Testis (tissue), 3 donors: ENCODE data around the gene RUBCNL. TPM values are rescaled to one million over a fixed set of nuclear protein-coding genes. Genes with fewer than 3 reads are reported as not detected.

Experiments
- DNase-seq: peaks from one replicate; pipeline ENCODE4 v3.0.0-alpha.2; 2019
- H3K27ac ChIP-seq, 2 donors: fragments of 200-600 bp; sonication (generic); one replicate each; pipeline ENCODE4 v1.5.1; 2019
- H3K27me3 ChIP-seq: fragments of 200-600 bp; sonication (generic); one replicate; pipeline ENCODE4 v1.5.1; 2019
- H3K36me3 ChIP-seq: fragments of 200-600 bp; sonication (generic); one replicate; pipeline ENCODE4 v1.5.1; 2017; ENCODE audit warnings: low read depth; ENCODE audit errors: missing control alignments
- H3K4me1 ChIP-seq: fragments of 200-600 bp; sonication (generic); one replicate; pipeline ENCODE4 v1.5.1; 2019
- H3K4me3 ChIP-seq, 2 donors: fragments of 200-600 bp; sonication (generic); one replicate each; pipeline ENCODE4 v1.5.1; 2017 to 2019
- H3K9me3 ChIP-seq: fragments of 200-600 bp; sonication (generic); one replicate; pipeline ENCODE4 v1.5.1; 2017
- POLR2A ChIP-seq: fragments of 450-650 bp; IDR thresholded peaks from one replicate; pipeline ENCODE4 v1.6.1; 2017; ENCODE audit warnings: antibody characterized with exemption, mild to moderate bottlenecking, moderate library complexity
- WGBS, 2 donors: methylation state at CpG; one replicate each; pipeline ENCODE4 v1.1.5; 2018; 5-methylcytosine and 5-hydroxymethylcytosine counted together
- intact Hi-C: fragments of 100-400 bp; cut with DNase I; formaldehyde crosslinking; loops from one replicate; pipeline ENCODE4 v1.15.1; 2023; ENCODE audit warnings: low total_unique reads
- polyA plus RNA-seq: library from polyadenylated mRNA; stranded (reverse); fragments of 350-450 nt; fragmentation: Illumina TruSeq; extraction: RNeasy Lipid Tissue Mini Kit (QIAGEN cat#74804); gene quantifications from one replicate; pipeline ENCODE4 v1.2.3, GENCODE V29; 2014; ENCODE audit warnings: low read depth, low replicate concordance; ENCODE audit not compliant: insufficient read depth
- total RNA-seq, 2 donors: library from RNA; depleted of rRNA; stranded (reverse); fragments of >200 nt; gene quantifications; one replicate each; pipeline ENCODE4 v1.2.3, GENCODE V29; 2016
- TF ChIP-seq, protein P1 (sequence below), 3 experiments: fragments of 450-650 bp in 2 of 3; fragments of 200-600 bp in 1 of 3; sonication (generic) in 1 of 3; IDR thresholded peaks; one replicate each; pipeline ENCODE4 v1.5.1; 2016 to 2019; ENCODE audit warnings: antibody characterized with exemption in 3 of 3, mild to moderate bottlenecking in 2 of 3, moderate library complexity in 1 of 3

Gene RUBCNL
- total and polyA plus RNA-seq, 3 donors from 2014 or later = 18.3 to 45.6 (median 36.2) TPM

DNA sequence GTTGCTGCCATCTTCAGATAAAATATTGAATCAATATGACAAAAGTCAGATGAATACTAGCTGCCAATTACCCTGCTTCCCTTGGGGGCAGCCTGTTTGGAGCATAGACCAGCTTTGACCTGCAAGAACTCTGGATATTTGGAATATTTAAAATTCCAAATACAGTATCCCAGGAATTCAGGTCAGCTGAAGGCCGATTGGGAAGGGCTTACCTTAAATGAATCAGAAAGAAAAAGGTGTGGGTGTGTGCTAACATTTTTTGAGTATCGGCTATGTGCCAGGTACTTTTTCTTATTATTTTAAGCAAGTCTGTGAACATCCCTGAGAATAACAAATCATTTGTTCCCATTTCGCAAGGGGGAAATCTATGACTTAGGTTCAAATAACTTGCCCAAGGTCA, 1.8 kb upstream of the RUBCNL start:
- Histone ChIP-seq H3K36me3 (no peaks in the 10 kb centered on the region), H3K4me1 (no peaks in the 10 kb centered on the region), H3K27me3 (no peaks in the 10 kb centered on the region), H3K27ac (no peak overlapping the region), H3K9me3 (no peaks in the 10 kb centered on the region), H3K4me3 (no peak overlapping the region)
- intact Hi-C loops = no loop called here
- TF ChIP-seq POLR2A = no peak
- TF ChIP-seq, protein P1, sequence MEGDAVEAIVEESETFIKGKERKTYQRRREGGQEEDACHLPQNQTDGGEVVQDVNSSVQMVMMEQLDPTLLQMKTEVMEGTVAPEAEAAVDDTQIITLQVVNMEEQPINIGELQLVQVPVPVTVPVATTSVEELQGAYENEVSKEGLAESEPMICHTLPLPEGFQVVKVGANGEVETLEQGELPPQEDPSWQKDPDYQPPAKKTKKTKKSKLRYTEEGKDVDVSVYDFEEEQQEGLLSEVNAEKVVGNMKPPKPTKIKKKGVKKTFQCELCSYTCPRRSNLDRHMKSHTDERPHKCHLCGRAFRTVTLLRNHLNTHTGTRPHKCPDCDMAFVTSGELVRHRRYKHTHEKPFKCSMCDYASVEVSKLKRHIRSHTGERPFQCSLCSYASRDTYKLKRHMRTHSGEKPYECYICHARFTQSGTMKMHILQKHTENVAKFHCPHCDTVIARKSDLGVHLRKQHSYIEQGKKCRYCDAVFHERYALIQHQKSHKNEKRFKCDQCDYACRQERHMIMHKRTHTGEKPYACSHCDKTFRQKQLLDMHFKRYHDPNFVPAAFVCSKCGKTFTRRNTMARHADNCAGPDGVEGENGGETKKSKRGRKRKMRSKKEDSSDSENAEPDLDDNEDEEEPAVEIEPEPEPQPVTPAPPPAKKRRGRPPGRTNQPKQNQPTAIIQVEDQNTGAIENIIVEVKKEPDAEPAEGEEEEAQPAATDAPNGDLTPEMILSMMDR (IDR thresholded peaks at IDR 0.05) = no peak
- 78% methylated on average over 3 of the region's 3 CpGs for WGBS, 2 donors
- no peak for DNase-seq

DNA sequence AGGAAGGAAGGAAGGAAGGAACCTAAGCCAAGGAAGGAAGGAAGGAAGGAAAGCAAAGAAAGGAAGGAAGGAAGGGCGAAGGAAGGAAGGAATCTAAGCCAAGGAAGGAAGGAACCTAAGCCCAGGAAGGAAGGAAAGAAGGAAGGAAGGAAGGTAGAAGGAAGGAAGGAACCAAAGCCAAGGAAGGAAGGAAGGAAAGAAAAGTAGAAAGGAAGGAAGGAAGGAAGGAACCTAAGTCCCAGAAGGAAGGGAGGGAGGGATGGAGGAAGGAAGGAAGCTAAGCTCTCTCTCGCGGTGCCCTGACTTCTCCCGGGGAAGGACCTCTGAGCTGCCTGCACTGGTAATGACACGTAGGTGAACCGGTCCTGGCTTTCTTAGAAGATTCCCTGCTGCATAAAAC, 1.3 kb upstream of the RUBCNL start:
- no peak for DNase-seq
- 57 to 73% methylated on average over 6 of the region's 6 CpGs for WGBS, 2 donors
- intact Hi-C loops = no loop called here

DNA sequence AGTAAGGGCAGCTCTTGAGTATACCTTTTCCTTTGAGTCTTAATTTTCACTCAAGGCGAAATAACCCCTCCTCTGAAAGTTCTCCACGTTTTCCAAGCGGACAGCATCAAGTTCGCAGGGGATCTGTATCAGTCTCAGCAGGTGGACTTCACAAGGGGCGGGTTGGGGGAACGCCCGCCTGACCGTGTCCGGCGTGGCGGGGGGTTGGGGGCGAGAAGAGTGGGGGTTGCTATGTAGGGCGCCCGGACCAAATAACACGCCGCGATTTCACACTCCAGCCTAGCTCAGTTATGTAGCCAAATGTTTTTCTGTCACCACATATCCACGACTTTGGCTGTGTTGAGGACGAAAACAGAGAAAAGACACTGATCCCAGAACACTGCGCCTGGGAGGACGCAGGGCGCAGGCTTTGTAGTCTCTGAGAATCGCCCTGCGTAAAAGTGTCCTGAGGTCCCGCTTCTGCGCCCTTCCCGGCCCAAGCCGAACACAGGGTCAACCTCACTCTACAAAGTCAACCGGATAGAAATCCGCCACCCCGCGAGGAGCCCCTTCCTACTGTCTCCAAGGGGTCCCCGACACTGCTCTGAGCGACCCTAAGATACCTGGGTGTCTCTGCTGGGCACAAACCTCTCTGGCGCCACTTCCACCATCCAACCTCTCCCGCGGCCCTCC, 524 bp downstream of the RUBCNL start:
- 4 to 5% methylated on average over 10 to 37 of the region's 37 CpGs for WGBS, 2 donors
- no peaks in the 10 kb centered on the region for H3K9me3 ChIP-seq
- intact Hi-C loops = no loop called here
- TF ChIP-seq POLR2A = no peak
- TF ChIP-seq, protein P1 (IDR thresholded peaks at IDR 0.05) = no peak
- peak overlapping the region; percentile 55 to 70 for H3K4me3 ChIP-seq
- H3K27me3 ChIP-seq = no peaks in the 10 kb centered on the region
- peak; percentile 21 for DNase-seq
- no peaks in the 10 kb centered on the region for H3K36me3 ChIP-seq
- no peaks in the 10 kb centered on the region for H3K4me1 ChIP-seq
- peak overlapping the region; percentile 48 for H3K27ac ChIP-seq

More for the DNA sequence above, 1.3 kb upstream of the RUBCNL start:
- no peaks in the 10 kb centered on the region for H3K9me3 ChIP-seq
- no peak overlapping the region for H3K27ac ChIP-seq
- TF ChIP-seq, protein P1 (IDR thresholded peaks at IDR 0.05) = no peak
- TF ChIP-seq POLR2A = no peak
- H3K36me3 ChIP-seq = no peaks in the 10 kb centered on the region
- no peaks in the 10 kb centered on the region for H3K27me3 ChIP-seq
- no peak overlapping the region for H3K4me3 ChIP-seq
- no peaks in the 10 kb centered on the region for H3K4me1 ChIP-seq

DNA sequence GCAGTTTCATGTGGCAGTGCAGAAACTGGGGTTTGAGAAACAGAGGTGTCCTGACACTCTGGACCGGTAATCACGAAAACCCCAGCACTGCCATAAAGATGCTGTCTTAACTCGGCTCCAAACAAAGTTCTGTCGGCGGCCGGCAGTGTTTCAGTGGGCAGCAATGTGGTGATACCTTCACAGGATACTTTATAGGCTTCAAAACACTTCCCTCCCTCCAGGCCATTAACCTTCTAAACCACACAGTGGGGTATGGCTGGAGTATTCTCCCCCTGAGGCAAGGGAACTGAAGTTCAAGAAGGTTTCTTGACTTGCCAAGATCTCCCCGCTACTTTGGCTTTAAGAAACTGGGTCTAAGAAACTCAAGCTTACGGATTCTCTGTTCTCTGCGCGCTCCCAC, 1.1 kb downstream of the RUBCNL start:
- Histone ChIP-seq H3K4me1 (no peaks in the 10 kb centered on the region), H3K27ac (peak overlapping the region in 1 of 2 donors; percentile 28), H3K36me3 (no peaks in the 10 kb centered on the region), H3K9me3 (no peaks in the 10 kb centered on the region), H3K27me3 (no peaks in the 10 kb centered on the region), H3K4me3 (peak overlapping the region; percentile 55 to 70)
- TF ChIP-seq POLR2A = no peak
- TF ChIP-seq, protein P1 (IDR thresholded peaks at IDR 0.05) = no peak
- intact Hi-C loops = no loop called here
- DNase-seq = no peak
- 30 to 33% methylated on average over 10 of the region's 10 CpGs for WGBS, 2 donors

DNA sequence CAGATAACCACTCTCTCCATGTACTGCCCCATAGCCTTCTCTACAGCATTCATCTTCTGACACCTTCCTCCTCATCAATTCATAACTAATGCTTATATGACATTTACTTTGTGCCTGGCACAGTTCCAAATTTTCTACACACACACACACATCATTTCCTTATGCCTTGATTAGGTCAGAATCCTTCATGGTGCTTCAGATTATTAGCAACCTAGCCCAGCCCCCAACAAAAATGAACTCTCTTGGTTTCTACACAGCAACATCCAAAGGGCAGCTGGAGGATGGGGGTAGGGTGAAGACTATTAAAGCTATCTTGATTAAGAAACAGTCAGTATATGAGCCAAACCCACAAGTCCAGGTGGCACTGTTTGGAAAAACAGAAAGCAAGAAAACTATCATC, 3.7 kb downstream of the RUBCNL start:
- no peak for DNase-seq

More for the DNA sequence above, 3.7 kb downstream of the RUBCNL start:
- H3K27me3 ChIP-seq = no peaks in the 10 kb centered on the region
- no peaks in the 10 kb centered on the region for H3K9me3 ChIP-seq
- TF ChIP-seq, protein P1 (IDR thresholded peaks at IDR 0.05) = no peak
- TF ChIP-seq POLR2A = no peak
- no peak overlapping the region for H3K27ac ChIP-seq
- intact Hi-C loops = no loop called here
- no peaks in the 10 kb centered on the region for H3K4me1 ChIP-seq
- no peak overlapping the region for H3K4me3 ChIP-seq
- no peaks in the 10 kb centered on the region for H3K36me3 ChIP-seq
